Measurements from ENCODE around the gene SHQ1.
"Not testable (repeated sequence)": the region's sequence is repeated elsewhere in the genome, so short reads cannot be mapped to it uniquely, and the experiment has no call there.

SHQ1 gene

GRCh38 chr3:72710471-72710870, 137.8 kb downstream of the SHQ1 start:
- not testable (repeated sequence) for DNase-seq

- DNase-seq = no peak
These were observed 139.8 kb downstream of the SHQ1 start for GRCh38 chr3:72708441-72708840.

GRCh38 chr3:72702997-72703396, 145.2 kb downstream of the SHQ1 start:
- DNase-seq = no peak

DNA sequence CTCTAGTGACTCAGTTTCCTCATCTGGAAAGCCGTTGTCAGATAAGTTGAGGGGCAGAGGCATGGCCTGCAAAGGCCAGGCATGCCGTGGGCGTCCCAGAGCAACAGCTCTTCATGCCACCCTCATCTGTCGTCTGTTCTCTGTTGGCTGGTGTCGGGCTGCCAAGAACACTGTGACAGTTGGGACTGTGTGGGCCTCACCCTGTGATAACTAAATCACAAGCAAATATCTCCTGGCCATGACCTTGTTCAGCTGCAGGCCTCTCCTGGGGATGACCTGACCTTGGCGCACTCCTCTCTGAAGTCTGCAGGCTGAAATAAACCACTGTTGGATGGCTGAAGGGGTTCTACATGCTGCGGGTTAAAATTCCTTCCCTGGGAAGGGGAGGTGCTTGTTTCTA, 145.9 kb downstream of the SHQ1 start:
- DNase-seq = no peak

DNA sequence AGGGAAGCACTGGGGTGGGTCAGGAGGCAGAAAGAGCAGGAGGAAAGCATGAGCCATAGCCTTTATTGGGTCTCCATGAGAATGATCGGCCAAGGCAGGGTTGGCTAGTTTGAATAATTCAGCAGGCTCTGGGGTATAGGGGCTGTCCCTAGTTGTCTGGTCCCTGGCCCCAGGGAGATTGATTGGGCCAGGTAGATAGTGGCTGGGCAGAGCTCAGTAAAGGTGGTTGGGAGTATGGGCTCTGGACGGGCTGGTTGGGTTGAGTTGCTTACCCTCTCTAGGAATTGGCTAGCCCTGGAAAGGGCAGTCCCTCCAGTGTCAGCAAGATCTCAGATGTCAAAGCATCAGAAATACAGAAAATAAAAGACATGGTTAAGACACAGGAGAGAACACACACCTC, 148.1 kb downstream of the SHQ1 start:
- no peak for DNase-seq

GRCh38 chr3:72699631-72700030, 148.6 kb downstream of the SHQ1 start:
- DNase-seq = no peak

All from activated effector memory CD4-positive, alpha-beta T cell treated with anti-CD3 and anti-CD28 coated beads, Interleukin-2, amount 50 U/mL, for 16 hours (primary cell).